NCI-H446 (cell line): ENCODE results near the gene PIM3.
A peak's percentile ranks its signal among the peaks of the same experiment; 100 is the strongest.

ENCODE experiments used
- DNase-seq, 2 experiments: peaks; one replicate each; lab custom pipeline; 2025; lab: John Stamatoyannopoulos, UW

Gene PIM3

DNA sequence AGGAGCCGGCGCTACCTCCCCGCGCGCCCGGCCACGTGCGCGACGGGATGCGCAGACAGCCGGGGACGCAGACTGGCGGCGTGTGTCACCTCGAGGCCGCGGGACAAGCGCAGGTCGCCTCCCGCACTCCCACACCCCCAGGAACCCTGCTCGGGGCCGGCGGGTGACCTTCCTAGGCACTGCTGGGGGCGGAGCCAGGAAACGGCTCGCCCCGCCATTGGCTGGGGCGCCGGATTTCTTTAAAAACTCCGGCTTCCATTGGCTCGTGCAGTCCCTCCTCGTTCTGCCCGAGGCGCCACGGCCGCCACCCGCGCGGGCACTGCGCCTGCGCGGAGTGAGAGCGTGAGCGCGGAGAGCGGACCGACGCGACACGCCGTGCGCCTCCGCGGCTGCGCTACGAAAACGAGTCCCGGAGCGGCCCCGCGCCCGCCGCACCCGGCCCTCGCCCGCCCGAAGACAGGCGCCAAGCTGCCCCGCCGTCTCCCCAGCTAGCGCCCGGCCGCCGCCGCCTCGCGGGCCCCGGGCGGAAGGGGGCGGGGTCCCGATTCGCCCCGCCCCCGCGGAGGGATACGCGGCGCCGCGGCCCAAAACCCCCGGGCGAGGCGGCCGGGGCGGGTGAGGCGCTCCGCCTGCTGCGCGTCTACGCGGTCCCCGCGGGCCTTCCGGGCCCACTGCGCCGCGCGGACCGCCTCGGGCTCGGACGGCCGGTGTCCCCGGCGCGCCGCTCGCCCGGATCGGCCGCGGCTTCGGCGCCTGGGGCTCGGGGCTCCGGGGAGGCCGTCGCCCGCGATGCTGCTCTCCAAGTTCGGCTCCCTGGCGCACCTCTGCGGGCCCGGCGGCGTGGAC lies at the start of gene PIM3:
PIM3 (plus strand) TSS at position 614 of the 846 bp plus-strand sequence; CDS start at position 790, 176 bp downstream.
- DNase-seq = peak; percentile 62 to 97

DNA sequence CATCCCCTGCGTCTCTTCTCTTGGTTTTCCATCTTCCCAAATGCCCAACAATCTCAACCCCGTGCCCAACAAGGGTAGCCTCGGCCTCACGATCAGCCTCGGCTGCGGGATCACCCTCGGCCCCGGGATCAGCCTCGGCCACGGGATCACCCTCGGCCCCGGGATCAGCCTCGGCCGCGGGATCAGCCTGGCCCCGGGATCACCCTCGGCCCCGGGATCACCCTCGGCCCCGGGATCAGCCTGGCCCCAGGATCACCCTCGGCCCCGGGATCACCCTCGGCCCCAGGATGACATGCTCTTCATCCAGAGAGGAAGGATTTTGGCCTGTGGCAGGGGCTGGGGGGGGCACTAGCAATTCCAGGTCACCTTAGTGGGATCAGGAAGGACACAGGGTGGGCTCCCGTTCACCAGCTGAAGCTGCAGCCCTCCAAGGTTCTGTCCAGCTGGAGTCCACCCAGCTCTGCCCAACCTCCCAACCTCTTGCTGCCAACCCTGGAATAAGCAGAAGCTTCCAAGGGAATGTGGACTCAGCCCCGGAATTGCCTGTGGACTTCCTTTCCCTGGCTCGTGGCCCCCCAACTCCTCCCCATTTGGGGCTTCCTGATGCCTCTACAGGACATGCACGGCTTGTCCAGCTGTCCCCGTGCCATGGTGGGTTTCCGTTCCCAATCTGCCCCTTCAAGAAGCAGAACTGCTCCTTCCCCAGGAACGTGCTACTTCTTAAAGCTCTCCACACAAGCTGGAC lies 48.5 kb upstream of the PIM3 start:
- no peak for DNase-seq

DNA sequence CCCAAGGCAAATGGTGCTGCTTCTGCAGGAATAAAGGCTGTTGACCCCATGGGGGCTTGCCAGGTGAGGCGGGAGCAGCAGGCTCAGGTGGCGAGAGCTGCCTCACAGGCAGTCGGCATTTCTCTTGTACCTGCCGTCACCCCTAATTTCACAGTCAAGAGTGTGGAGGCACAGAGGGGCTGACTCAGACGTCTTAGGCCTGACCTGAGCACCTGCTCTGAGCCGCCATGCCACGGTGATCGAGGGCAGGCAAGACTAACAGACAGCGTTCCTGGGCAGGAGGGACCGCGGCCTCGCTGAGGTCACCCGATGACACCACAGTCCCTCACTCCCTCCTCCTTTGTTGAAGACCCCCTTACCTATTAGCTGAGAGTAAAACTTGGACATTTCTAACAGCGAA lies 47.5 kb upstream of the PIM3 start:
- DNase-seq = no peak

DNA sequence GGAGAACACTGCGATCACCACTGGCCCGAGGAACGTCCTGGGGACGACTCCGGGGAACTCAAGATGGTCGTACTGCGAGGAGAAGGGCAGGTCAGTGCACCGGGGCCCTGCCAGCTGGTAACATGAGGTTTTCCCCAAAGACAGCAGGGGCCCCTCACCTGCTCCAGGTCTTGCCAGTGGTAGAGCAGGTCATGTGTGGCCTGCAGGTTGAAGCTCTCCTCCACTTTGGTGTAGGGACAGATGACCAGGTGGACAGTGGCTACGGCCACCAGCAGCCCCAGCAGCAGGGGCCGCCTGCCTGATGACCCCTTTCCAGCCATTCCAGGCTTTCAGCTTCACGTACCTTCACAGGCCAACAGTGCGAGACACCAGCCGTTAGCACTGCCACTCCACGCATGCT lies 47.1 kb upstream of the PIM3 start:
- no peak for DNase-seq

DNA sequence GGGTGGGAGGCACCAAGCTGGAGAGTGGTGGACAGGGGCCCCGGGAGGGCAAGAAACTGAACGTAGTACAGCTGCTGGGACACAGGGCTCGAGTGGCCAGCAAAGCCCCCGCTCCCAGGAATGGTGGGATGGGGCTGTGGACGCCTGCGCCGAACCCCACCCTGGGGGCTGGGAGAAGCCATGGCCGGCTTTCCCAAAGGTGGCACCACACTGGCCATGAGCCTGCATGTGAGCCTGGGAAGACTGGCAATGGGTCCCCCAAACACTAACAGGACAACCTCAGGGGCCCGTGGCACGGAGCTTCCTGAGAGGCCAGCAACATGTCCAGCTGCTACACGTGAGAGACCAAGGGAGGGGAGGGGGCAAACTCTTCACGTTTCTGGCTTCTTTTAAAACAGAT lies 46.3 kb upstream of the PIM3 start:
- no peak for DNase-seq

DNA sequence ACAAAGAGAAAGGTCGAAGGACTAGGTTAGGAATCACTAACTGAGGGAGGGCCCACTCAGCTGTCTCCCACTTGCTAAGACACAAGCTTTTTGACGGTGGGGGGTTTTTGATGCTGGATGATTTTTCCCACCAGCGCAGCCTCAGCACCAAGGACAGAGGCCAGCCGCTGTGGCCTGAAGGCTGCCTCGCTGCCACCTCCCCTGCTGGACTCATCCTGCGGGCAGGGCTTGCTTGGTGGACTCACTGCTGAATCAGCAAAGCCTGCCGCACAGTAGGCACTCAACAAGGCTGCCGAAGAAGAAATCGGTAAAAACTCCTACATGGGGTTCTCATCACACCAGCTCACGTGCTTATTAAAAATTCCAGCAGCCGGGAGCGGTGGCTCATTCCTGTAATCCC lies 45.0 kb upstream of the PIM3 start:
- DNase-seq = no peak

DNA sequence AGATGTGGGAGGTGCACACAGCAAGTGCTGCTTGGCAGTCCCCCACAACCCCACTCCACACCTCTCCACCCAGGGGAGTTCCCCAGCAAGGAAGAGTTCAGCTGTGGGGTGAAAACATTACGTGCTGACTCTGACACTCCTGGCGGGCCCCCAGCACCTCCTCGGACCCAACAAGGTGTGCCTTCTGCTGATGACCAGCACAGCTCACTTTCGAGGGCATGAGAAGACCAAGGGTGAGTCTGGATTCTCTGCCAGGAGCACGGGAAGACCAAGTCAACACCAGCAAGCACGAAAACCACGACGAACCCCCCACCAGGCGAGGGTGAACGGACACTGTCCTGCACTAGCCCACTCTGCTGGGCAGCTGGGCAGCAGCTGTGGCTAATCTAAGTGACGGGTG lies 43.7 kb upstream of the PIM3 start:
- DNase-seq = no peak

DNA sequence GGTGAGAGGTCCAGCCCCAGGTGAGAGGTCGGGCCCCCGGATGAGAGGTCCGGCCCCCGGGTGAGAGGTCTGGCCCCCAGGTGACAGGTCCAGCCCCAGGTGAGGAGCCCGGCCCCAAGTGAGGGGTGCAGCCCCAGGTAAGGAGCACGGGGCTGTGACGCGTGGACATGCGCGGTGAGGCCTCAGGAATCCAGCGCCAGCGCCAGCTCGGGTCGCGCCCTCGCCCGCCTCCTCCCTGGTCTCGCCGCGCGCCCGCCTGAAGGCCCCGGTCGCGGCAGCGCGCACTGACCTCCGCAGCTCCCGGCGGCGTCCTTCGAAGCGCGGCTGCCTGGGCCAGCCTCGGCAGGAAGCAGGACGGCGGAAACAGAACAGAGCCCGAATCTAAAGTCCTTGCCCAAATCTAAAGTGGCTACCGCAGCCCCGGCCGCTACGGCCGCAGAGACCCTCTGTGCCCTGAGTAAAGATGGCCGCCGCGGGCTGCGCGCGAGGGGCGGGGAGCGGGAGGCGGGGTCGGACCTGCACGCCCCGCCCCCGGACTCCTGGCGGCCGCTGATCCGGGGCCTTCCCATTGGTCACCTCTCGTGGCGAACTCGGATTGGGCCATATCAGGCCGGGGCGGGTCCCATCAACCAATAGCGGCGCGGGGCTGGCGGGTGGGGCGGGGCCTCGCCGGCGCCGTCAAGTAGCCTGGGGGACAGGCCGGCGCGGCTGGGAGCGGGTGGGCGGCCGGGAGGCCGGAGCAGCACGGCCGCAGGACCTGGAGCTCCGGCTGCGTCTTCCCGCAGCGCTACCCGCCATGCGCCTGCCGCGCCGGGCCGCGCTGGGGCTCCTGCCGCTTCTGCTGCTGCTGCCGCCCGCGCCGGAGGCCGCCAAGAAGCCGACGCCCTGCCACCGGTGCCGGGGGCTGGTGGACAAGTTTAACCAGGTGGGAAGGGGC lies 42.3 kb upstream of the PIM3 start, which contains the start of the genes ALG12 and CRELD2:
ALG12 (minus strand) TSS at position 465 of the 937 bp plus-strand sequence. CDS start 4,673 bp downstream, outside the sequence.
CRELD2 (plus strand) TSS at position 661 of the 937 bp plus-strand sequence; CDS start at position 797, 136 bp downstream.
- peak; percentile 89 to 96 for DNase-seq

DNA sequence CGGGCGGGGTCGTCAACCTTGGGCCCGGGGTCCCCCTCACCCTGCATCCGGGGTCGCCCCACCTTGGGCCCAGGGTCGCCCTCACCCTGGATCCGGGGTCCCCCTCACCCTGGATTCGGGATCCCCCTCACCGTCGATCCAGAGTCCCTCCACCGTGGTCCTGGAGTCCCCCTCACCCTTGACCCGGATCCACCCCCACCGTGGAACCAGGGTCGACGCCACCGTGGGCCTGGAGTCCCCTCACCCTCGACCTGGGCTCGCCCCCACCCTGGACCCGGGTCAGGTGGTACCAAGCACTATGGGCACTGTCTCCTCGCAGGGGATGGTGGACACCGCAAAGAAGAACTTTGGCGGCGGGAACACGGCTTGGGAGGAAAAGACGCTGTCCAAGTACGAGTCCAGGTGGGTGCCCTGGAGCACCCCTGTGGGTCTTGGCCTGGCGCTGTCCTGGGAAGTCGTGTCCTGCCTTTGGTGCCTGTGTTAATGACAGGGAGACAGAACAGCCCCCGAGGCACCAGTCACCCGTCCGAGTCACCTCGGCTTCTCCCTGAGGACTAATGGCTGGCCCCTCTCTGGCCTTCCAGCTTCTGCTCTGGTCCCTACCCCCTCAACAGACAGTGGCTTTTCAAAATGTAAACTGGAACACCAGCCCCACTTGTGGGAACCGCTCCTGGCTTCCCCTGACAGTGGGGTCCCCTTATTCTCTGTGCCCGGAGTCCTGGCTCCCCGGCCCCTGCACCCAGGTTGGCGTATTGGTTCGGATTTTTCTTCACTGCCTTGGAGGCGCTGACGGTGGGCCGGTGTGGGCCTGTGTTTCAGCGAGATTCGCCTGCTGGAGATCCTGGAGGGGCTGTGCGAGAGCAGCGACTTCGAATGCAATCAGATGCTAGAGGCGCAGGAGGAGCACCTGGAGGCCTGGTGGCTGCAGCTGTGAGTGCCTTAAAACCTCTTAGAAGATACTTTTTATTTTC lies 41.4 kb upstream of the PIM3 start:
- no peak for DNase-seq

DNA sequence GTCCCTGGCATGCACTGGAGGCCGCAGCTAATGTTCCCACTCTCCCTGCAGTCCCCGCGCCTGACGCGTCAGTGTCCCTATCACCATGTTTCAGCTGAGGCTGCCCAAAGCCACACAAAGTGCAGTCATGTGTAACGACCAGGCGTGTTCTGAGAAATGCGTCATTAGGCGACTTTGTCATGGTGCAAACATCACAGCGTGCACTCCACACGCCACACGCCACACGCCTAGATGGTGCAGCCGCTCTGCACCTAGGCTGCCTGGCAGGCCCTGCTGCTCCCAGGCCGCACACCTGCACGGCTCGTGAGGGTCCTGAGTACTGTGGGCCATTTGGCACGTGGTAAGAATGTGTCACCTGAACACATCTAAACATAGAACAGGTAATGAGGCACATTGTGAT lies 39.7 kb upstream of the PIM3 start:
- no peak for DNase-seq

DNA sequence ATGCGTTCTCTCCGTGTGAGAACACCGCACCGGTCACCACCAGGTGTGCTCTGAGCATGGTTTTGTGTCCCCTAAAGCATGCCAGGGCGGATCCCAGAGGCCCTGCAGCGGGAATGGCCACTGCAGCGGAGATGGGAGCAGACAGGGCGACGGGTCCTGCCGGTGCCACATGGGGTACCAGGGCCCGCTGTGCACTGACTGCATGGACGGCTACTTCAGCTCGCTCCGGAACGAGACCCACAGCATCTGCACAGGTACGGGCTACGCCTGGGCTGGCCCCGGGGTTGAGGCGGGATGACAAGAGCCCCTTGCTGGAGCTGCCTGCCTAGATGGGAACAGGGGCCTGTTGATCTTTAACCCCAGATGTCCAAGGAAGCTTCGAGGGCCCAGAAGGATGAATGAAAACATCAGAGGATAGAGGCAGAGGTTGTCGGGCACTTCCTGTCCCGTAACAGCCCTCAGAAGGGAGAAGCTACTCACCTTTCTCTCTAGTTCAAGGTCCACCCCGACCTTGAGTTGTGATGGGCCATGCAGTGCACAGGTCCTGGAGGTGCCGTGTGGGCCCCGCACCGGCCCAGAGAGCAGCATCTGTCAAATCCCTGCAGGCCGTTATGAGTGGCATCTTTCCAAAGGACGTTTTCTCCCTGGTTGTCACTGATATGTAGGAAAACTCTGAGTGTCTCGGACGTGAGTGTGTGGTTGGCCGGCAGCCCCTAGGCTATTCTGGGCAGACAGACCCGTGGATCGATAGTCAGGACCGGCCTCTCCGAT lies 38.9 kb upstream of the PIM3 start:
- DNase-seq = no peak

DNA sequence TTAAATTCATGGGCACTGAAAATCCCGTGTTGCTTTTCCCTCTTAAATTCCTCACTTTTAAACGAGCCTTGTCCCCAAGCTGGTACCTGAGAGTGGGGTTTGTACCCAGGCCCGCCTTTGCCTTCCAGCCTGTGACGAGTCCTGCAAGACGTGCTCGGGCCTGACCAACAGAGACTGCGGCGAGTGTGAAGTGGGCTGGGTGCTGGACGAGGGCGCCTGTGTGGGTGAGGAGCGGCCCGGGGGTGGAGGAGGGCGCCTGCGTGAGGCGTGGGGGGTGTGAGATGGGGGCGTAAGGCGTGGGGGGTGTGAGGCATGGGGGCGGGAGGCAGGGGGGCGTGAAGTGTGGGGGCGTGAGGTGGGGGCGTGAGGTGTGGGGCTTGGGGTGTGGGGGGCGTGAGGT lies 38.1 kb upstream of the PIM3 start:
- no peak for DNase-seq

DNA sequence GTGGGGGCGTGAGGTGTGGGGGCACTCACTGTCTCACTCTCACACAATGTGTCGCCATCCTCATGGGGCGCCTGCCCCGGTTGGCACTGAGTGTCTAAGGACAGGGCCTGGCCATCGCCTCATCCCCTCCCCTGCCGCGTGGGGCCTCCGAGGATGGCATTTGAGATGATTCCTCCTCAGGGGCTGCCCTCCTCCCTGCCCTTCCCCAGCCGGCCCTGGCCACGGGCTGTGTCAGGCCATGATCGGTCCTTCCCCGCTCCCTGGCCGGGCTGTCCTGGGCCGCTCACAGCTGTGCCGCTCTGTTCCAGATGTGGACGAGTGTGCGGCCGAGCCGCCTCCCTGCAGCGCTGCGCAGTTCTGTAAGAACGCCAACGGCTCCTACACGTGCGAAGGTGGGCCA lies 37.6 kb upstream of the PIM3 start:
- no peak for DNase-seq

DNA sequence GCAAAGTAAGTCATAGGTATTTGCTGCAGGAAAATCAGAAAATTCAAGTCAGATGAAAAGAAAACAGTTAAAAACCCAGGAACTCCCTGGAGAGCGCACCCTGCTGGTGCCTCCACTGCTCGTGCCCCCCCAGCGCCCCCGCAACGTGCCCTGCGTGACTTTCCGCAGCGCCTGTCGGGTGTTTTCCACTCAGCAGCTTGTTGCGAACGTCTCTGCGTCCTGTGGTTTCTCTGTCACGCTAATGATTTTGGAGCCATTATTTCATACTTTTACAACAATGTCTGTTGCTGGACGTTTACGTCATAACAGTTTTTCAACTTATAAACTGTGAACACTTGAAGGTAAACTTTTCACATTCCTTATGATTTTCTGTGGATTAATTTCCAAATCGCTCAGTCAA lies 37.1 kb upstream of the PIM3 start:
- no peak for DNase-seq

DNA sequence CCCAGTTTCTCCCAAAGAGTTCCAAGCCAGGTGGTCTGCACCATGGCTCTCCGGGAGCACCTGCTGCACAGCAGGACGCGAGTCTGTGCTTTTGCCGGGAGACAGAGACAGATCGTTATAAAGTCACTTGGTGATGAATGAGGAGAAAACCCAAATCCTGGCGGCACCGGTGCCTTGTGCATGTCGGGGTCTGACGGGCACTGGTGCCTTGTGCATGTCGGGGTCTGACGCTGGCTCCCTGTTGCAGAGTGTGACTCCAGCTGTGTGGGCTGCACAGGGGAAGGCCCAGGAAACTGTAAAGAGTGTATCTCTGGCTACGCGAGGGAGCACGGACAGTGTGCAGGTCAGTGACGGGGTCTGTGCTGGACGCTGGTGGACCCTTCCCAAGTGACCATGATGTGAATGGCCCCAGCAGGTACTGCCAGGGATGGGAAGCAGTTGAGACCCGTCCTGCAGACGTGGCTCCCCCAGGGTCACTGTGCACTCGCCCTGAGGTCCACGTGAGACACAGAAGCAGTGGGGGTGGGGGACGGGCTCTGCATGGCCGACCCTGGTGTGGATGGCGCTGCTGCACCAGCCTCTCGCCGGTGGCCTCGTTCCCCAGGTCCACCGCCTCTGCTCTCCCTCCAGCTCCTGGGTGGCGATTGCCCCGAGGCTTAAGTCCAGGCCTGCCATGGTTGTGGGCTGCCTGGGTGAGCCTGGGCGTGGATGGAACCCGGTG lies 36.3 kb upstream of the PIM3 start:
- no peak for DNase-seq

DNA sequence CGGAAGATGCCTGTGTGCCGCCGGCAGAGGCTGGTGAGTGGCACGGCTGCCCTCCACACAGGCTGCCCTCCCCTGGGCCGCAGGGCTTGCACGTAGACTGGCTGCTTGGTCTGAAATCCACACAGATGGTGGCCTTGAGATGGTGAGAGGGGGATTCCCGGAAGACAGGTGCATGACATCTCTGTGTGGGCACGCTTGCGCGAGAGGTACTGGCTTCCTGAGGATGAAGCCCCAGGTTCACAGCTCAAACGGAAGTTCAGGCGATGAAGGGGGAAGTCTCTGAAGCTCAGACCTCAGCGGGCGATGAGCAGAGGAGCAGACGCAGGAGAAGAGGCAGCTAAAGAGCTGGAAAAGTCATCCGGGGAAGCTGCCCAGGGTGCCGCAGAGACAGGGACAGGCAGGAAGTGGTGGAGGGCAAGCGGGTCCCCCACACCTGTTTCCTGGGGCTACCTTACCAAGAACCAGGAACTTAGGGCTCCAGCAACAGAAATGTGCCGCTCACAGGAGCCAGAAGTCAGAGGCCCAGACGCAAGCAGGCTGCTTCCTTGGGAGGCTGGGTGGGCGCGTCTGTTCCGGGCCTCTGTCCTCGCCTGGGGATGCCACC lies 34.9 kb upstream of the PIM3 start:
- DNase-seq = no peak

DNA sequence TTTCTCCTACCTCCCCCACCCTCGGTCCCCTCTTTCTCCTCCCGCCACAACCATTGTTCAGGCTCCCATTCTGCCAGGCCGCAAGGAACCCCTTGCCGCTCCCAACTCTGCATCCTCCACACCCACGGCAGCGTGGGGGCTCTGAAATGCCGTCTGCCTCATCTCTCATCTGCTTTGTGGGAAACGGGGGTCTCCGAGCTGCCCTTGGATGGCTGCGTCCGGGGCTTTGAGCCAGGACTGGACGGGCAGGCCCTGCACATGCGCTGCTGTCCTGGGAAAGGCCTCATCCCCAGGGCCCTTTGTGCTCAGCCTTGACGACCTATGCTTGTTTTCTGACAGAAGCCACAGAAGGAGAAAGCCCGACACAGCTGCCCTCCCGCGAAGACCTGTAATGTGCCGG lies 33.7 kb upstream of the PIM3 start:
- no peak for DNase-seq

DNA sequence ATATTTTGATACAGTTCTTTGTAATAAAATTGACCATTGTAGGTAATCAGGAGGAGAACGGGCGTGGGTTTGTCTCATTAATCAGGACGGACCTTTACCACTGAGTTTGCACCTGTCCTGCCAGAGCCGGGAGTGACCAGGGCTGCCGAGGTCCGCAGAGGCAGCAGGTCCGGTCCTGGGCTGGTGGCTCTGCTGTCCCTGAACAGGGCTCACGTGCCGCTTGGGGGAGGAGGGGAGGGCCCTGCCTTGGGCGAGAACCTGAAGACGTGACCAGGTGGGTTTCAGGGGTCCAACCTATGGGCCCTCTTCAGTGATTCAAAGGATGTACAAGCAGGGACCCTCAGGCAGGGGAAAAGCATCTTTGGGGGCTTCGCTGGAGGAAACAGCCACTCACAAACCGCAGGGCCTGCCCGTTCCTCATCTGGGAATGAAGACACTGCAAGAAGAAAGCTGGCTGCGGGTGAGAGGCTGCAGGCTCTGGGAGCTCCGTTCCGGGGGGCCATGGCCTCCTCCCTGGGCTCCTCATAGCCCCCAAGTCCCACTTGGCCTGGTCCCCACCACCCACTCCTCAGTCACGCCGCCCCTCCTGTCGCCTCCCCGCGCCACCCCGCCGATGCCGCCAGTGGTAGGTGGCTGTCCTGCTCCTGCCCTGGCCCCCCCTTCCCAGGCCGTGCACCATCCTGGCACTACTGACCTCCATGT lies 32.9 kb upstream of the PIM3 start:
- DNase-seq = no peak

DNA sequence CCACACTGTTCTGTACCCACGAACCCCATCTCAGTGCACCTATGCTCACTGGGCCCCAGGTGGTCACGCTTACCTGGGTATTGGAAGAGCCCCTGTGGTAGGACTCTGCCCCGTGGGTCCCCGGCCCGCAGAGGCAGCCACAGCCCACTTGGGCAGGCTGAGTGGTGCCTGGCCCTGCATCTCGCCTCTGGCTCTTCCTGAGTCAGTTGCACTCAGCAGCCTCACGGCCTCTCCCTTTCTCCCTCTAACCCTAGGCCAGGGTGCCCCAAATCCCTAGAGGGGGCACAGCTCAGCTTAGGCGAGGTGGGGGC lies 32.4 kb upstream of the PIM3 start:
- DNase-seq = no peak
